ENCODE data around the gene SPOCK3. TPM values are rescaled to one million over a fixed set of nuclear protein-coding genes. Genes with fewer than 3 reads are reported as not detected.

The SPOCK3 gene
- total RNA-seq, 2 experiments from 2014 or later, result not detected

GRCh38 chr4:167031534-167032156 lies 202.6 kb downstream of the SPOCK3 start:
- Histone ChIP-seq H3K9me3 (ENCODE audit: low read length) (no peaks in the 10 kb centered on the region), H3K4me3 (ENCODE audit: low read depth, low read length, poor library complexity, severe bottlenecking) (no peak overlapping the region), H3K9me2 (ENCODE audit: insufficient read depth, low read length) (no peaks in the 10 kb centered on the region), H3K79me2 (ENCODE audit: insufficient read depth, low read depth, low read length) (no peaks in the 10 kb centered on the region), H3K36me3 (ENCODE audit: insufficient read depth, low read length) (no peaks in the 10 kb centered on the region), H2AFZ (ENCODE audit: low read length) (no peak overlapping the region), H4K20me1 (ENCODE audit: insufficient read depth, low read length) (no peaks in the 10 kb centered on the region), H3K4me2 (ENCODE audit: low read length) (no peak overlapping the region), H3K27ac (ENCODE audit: low read depth, low read length, poor library complexity, severe bottlenecking) (no peak overlapping the region), H3K4me1 (ENCODE audit: insufficient read depth, low read length, poor library complexity, severe bottlenecking) (no peaks in the 10 kb centered on the region)
- intact Hi-C loops (cut with micrococcal nuclease; ENCODE audit: unreplicated experiment), result no loop called here
- ChIA-PET POLR2A (no interaction called here), CTCF (ENCODE audit: unreplicated experiment) (no interaction called here)
- no TSS peak for BruUV-seq (replicated peaks)
- no peak for DNase-seq (ENCODE audit: low spot score)
- TF ChIP-seq CTCF (conservative IDR thresholded peaks at IDR 0.05; ENCODE audit: low read length) (no peak), EZH2phosphoT487 (IDR thresholded peaks at IDR 0.05; ENCODE audit: borderline replicate concordance, low read depth, low read length) (no peak)

- Histone ChIP-seq H3K9me3 (ENCODE audit: low read length) (no peaks in the 10 kb centered on the region), H3K4me2 (ENCODE audit: low read length) (no peak overlapping the region), H3K36me3 (ENCODE audit: insufficient read depth, low read length) (no peaks in the 10 kb centered on the region), H3K27ac (ENCODE audit: low read depth, low read length, poor library complexity, severe bottlenecking) (no peak overlapping the region), H3K4me3 (ENCODE audit: low read depth, low read length, poor library complexity, severe bottlenecking) (no peak overlapping the region), H4K20me1 (ENCODE audit: insufficient read depth, low read length) (no peaks in the 10 kb centered on the region), H2AFZ (ENCODE audit: low read length) (no peak overlapping the region), H3K4me1 (ENCODE audit: insufficient read depth, low read length, poor library complexity, severe bottlenecking) (no peaks in the 10 kb centered on the region), H3K79me2 (ENCODE audit: insufficient read depth, low read depth, low read length) (no peaks in the 10 kb centered on the region), H3K9me2 (ENCODE audit: insufficient read depth, low read length) (no peaks in the 10 kb centered on the region)
- CTCF ChIA-PET (ENCODE audit: unreplicated experiment), result no interaction called here
- intact Hi-C loops (cut with micrococcal nuclease; ENCODE audit: unreplicated experiment), result loop anchor here (10.0 kb wide), 2 partner anchors 596 to 864 kb away; no protein-coding TSS in a partner anchor
- no peak for DNase-seq (ENCODE audit: low spot score)
- POLR2A ChIA-PET, result no interaction called here
- BruUV-seq (replicated peaks), result no TSS peak
- TF ChIP-seq CTCF (conservative IDR thresholded peaks at IDR 0.05; ENCODE audit: low read length), result no peak
- TF ChIP-seq EZH2phosphoT487 (IDR thresholded peaks at IDR 0.05; ENCODE audit: borderline replicate concordance, low read depth, low read length), result no peak
Measured at GRCh38 chr4:167028976-167029375, 205.3 kb downstream of the SPOCK3 start.

- DNase-seq (ENCODE audit: low spot score), result no peak
- no peak overlapping the region for H2AFZ ChIP-seq (ENCODE audit: low read length)
- H3K9me3 ChIP-seq (ENCODE audit: low read length), result no peaks in the 10 kb centered on the region
- intact Hi-C loops (cut with micrococcal nuclease; ENCODE audit: unreplicated experiment), result loop anchor here (10.0 kb wide), 2 partner anchors 599 to 861 kb away; no protein-coding TSS in a partner anchor
- POLR2A ChIA-PET, result no interaction called here
- no peak overlapping the region for H3K4me2 ChIP-seq (ENCODE audit: low read length)
- H4K20me1 ChIP-seq (ENCODE audit: insufficient read depth, low read length), result no peaks in the 10 kb centered on the region
- TF ChIP-seq EZH2phosphoT487 (IDR thresholded peaks at IDR 0.05; ENCODE audit: borderline replicate concordance, low read depth, low read length) (no peak), CTCF (conservative IDR thresholded peaks at IDR 0.05; ENCODE audit: low read length) (no peak)
- H3K27ac ChIP-seq (ENCODE audit: low read depth, low read length, poor library complexity, severe bottlenecking), result no peak overlapping the region
- no peaks in the 10 kb centered on the region for H3K4me1 ChIP-seq (ENCODE audit: insufficient read depth, low read length, poor library complexity, severe bottlenecking)
- H3K4me3 ChIP-seq (ENCODE audit: low read depth, low read length, poor library complexity, severe bottlenecking), result no peak overlapping the region
- no peaks in the 10 kb centered on the region for H3K79me2 ChIP-seq (ENCODE audit: insufficient read depth, low read depth, low read length)
- H3K36me3 ChIP-seq (ENCODE audit: insufficient read depth, low read length), result no peaks in the 10 kb centered on the region
- CTCF ChIA-PET (ENCODE audit: unreplicated experiment), result no interaction called here
- no peaks in the 10 kb centered on the region for H3K9me2 ChIP-seq (ENCODE audit: insufficient read depth, low read length)
- no TSS peak for BruUV-seq (replicated peaks)
Measured at GRCh38 chr4:167025670-167026069, 208.6 kb downstream of the SPOCK3 start.
